HL-60 (cell line): Measurements from ENCODE around the gene MYH11.
A peak's percentile ranks its signal among the peaks of the same experiment; 100 is the strongest.

Source experiments
- DNase-seq, 2 experiments: peaks; one replicate each; pipeline ENCODE4 v3.0.0-alpha.2; 2010 to 2020; ENCODE audit warnings: low read depth in 1 of 2, low spot score in 1 of 2
- H3K27ac ChIP-seq: fragments of 250-450 bp; sonication (Bioruptor Pico); replicated peaks from 2 replicates; pipeline ENCODE4 v1.5.1; 2020; ENCODE audit warnings: mild to moderate bottlenecking, moderate library complexity
- H3K27me3 ChIP-seq: fragments of 250-450 bp; sonication (Bioruptor Pico); 2 replicates; pipeline ENCODE4 v1.5.1; 2021; ENCODE audit warnings: mild to moderate bottlenecking, moderate library complexity; ENCODE audit not compliant: insufficient read depth, poor library complexity, severe bottlenecking
- H3K4me3 ChIP-seq: replicated peaks from 2 replicates; pipeline ENCODE4 v1.5.1; 2011; ENCODE audit warnings: mild to moderate bottlenecking, control low read depth, low read length; ENCODE audit not compliant: insufficient read depth
- CTCF ChIP-seq: IDR thresholded peaks from one replicate; pipeline ENCODE4 v1.5.1; 2011; ENCODE audit warnings: low read length, control low read depth, inconsistent platforms; ENCODE audit not compliant: insufficient read depth
- GABPA ChIP-seq: IDR thresholded peaks from 2 replicates; pipeline ENCODE4 v1.6.1; 2012; ENCODE audit warnings: low read depth
- POLR2AphosphoS5 ChIP-seq: IDR thresholded peaks from 2 replicates; pipeline ENCODE4 v1.6.1; 2012; ENCODE audit warnings: low read depth
- REST ChIP-seq: IDR thresholded peaks from 2 replicates; pipeline ENCODE4 v1.6.1; 2012; ENCODE audit warnings: low read depth; ENCODE audit not compliant: insufficient replicate concordance
- SPI1 ChIP-seq: IDR thresholded peaks from 2 replicates; pipeline ENCODE4 v1.6.1; 2012; ENCODE audit warnings: low read depth, mild to moderate bottlenecking, borderline replicate concordance

The MYH11 gene

GRCh38 chr16:15671530-15672117 is 185.2 kb downstream of the MYH11 start:
- no peak for DNase-seq
- TF ChIP-seq GABPA (no peak), SPI1 (no peak), REST (no peak), POLR2AphosphoS5 (no peak), CTCF (no peak)
- H3K27me3 ChIP-seq, result no peaks in the 10 kb centered on the region
- H3K4me3 ChIP-seq, result no peak overlapping the region
- peak overlapping the region; percentile 94 for H3K27ac ChIP-seq

GRCh38 chr16:15667091-15667742 is 189.6 kb downstream of the MYH11 start:
- Histone ChIP-seq H3K27ac (no peak overlapping the region), H3K27me3 (no peaks in the 10 kb centered on the region), H3K4me3 (no peak overlapping the region)
- no peak for DNase-seq
- no peak for TF ChIP-seq REST
- TF ChIP-seq CTCF, result no peak
- TF ChIP-seq SPI1, result no peak
- no peak for TF ChIP-seq POLR2AphosphoS5
- TF ChIP-seq GABPA, result no peak

- no peak for DNase-seq
- Histone ChIP-seq H3K27me3 (no peaks in the 10 kb centered on the region), H3K27ac (no peak overlapping the region), H3K4me3 (no peak overlapping the region)
- TF ChIP-seq SPI1 (no peak), GABPA (no peak), CTCF (no peak), POLR2AphosphoS5 (no peak), REST (no peak)
These were observed 191.7 kb downstream of the MYH11 start for GRCh38 chr16:15665107-15665506.
